HG03342 (cell line): ENCODE results near the gene CYP4F2.
"Not testable (repeated sequence)": the region's sequence is repeated elsewhere in the genome, so short reads cannot be mapped to it uniquely, and the experiment has no call there.

Source experiments
- ATAC-seq: cut with Tn5 transposase; IDR thresholded peaks from one replicate; pipeline ENCODE4 v1.9.1; 2021; ENCODE audit warnings: mild to moderate bottlenecking, moderate library complexity; ENCODE audit not compliant: unreplicated experiment

Gene CYP4F2

GRCh38 chr19:15859187-15859586, 38.7 kb downstream of the CYP4F2 start:
- no peak for ATAC-seq

GRCh38 chr19:15850385-15850784, 47.5 kb downstream of the CYP4F2 start:
- no peak for ATAC-seq

GRCh38 chr19:15846923-15847322, 51.0 kb downstream of the CYP4F2 start:
- ATAC-seq: no peak

- not testable (repeated sequence) for ATAC-seq
Observed at GRCh38 chr19:15843894-15844222, 54.0 kb downstream of the CYP4F2 start.

GRCh38 chr19:15843203-15843893, 54.5 kb downstream of the CYP4F2 start:
- no peak for ATAC-seq

- no peak for ATAC-seq
Observed at GRCh38 chr19:15841875-15842569, 55.9 kb downstream of the CYP4F2 start.

- no peak for ATAC-seq
Observed at GRCh38 chr19:15840833-15841232, 57.0 kb downstream of the CYP4F2 start.

GRCh38 chr19:15839888-15840287, 58.0 kb downstream of the CYP4F2 start:
- not testable (repeated sequence) for ATAC-seq

- ATAC-seq: no peak
Observed at GRCh38 chr19:15838351-15838750, 59.5 kb downstream of the CYP4F2 start.

- ATAC-seq: no peak
Observed at GRCh38 chr19:15837221-15837731, 60.6 kb downstream of the CYP4F2 start.

GRCh38 chr19:15836330-15837220, 61.3 kb downstream of the CYP4F2 start:
- peak; percentile 93 for ATAC-seq

GRCh38 chr19:15835565-15836329, 62.1 kb downstream of the CYP4F2 start:
- ATAC-seq: not testable (repeated sequence)

GRCh38 chr19:15834232-15834631, 63.6 kb downstream of the CYP4F2 start:
- not testable (repeated sequence) for ATAC-seq

- ATAC-seq: no peak
Observed at GRCh38 chr19:15831626-15832025, 66.2 kb downstream of the CYP4F2 start.

- no peak for ATAC-seq
Observed at GRCh38 chr19:15829786-15830185, 68.1 kb downstream of the CYP4F2 start.

- ATAC-seq: no peak
Observed at GRCh38 chr19:15829306-15829698, 68.6 kb downstream of the CYP4F2 start.

GRCh38 chr19:15828611-15829305, 69.1 kb downstream of the CYP4F2 start:
- ATAC-seq: not testable (repeated sequence)

GRCh38 chr19:15828121-15828610, 69.7 kb downstream of the CYP4F2 start:
- ATAC-seq: no peak
